Ovary (tissue), 9 donors: Measurements from ENCODE around the gene CA10. TPM values are rescaled to one million over a fixed set of nuclear protein-coding genes. Genes with fewer than 3 reads are reported as not detected.

Experiments
- DNase-seq, 5 donors: peaks; one replicate each; pipeline ENCODE4 v3.0.0-alpha.2; 2019 to 2020
- H3K27ac ChIP-seq, 2 donors: fragments of 200-600 bp; one replicate each; pipeline versions ENCODE4 v1.5.1 to v1.8.0; 2019 to 2022
- H3K27me3 ChIP-seq: fragments of 200-600 bp; one replicate; pipeline ENCODE4 v1.8.0; 2022
- H3K36me3 ChIP-seq: fragments of 200-600 bp; sonication (generic); one replicate; pipeline ENCODE4 v1.5.1; 2019
- H3K4me1 ChIP-seq: one replicate; pipeline ENCODE4 v1.8.1; 2013; ENCODE audit warnings: mild to moderate bottlenecking, moderate library complexity; ENCODE audit not compliant: insufficient read depth
- H3K4me3 ChIP-seq: fragments of 200-600 bp; sonication (generic); one replicate; pipeline ENCODE4 v1.5.1; 2017
- H3K9me3 ChIP-seq, 2 donors: fragments of 200-600 bp in 1 of 2; sonication (generic) in 1 of 2; one replicate each; pipeline versions ENCODE4 v1.5.1 to v1.8.1; 2013 to 2019; ENCODE audit warnings: mild to moderate bottlenecking in 1 of 2, moderate library complexity in 1 of 2
- CTCF ChIP-seq, 3 donors: fragments of 450-650 bp in 2 of 3; fragments of 200-600 bp in 1 of 3; IDR thresholded peaks; one replicate each; pipeline versions ENCODE4 v1.5.1 to v1.8.0; 2016 to 2022; ENCODE audit warnings: antibody characterized with exemption in 3 of 3, mild to moderate bottlenecking in 1 of 3
- EP300 ChIP-seq: sonication (generic); formaldehyde crosslinking; IDR thresholded peaks from one replicate; pipeline ENCODE4 v1.6.1; 2017; ENCODE audit warnings: antibody characterized with exemption
- POLR2A ChIP-seq: fragments of 450-650 bp; IDR thresholded peaks from one replicate; pipeline ENCODE4 v1.6.1; 2017; ENCODE audit warnings: antibody characterized with exemption, mild to moderate bottlenecking, moderate library complexity
- WGBS, 3 donors: extraction: QIAGEN DNeasy Blood & Tissue Kit in 1 of 3; methylation state at CpG; one replicate each; pipeline versions ENCODE4 v1.1.5 to v1.1.7; 2013 to 2017; 5-methylcytosine and 5-hydroxymethylcytosine counted together
- intact Hi-C, 4 donors: fragments of 100-400 bp; cut with DNase I; formaldehyde crosslinking; loops; one replicate each; pipeline versions ENCODE4 v1.11.0 to v1.15.1; 2022 to 2023
- polyA plus RNA-seq, 2 donors: library from polyadenylated mRNA; stranded (reverse); fragments of 200-250 nt in 1 of 2; fragments of 350-450 nt in 1 of 2; fragmentation: Illumina TruSeq in 1 of 2; extraction: RNeasy Lipid Tissue Mini Kit (QIAGEN cat#74804) in 1 of 2; gene quantifications; one replicate each; pipeline ENCODE4 v1.2.3, GENCODE V29; 2013 to 2014
- total RNA-seq, 7 donors: library from RNA; depleted of rRNA in 2 of 7; stranded (reverse); fragments of >200 nt in 2 of 7; fragmentation: NEBNext Ultra II Directional in 3 of 7; extraction: Animal tissue kit (Norgen Biotek cat#: 25700) in 3 of 7; gene quantifications; one replicate each; pipeline versions ENCODE4 v1.1.0 to v1.2.4, GENCODE V29; 2016 to 2023
- donor health status: DM: no; HTN: no; CAD: no; lungs with moderate emphysema.
- donor health status: DM: no; HTN: no; CAD: no.
- donor health status: Bipolar disorder and iron deficiency.
- donor health status: DM: yes; HTN: yes; CAD: no.
- donor health status: DM: no; HTN: no; CAD: no.
- donor health status: DM: yes; HTN: yes; CAD: no.

Gene CA10
- total and polyA plus RNA-seq, 9 donors, result 0.34 to 4.3 (median 1.2) TPM; not detected in 2

- Histone ChIP-seq H3K9me3 (no peaks in the 10 kb centered on the region), H3K4me1 (peaks cover 6% of the 10 kb centered on the region), H3K27me3 (no peaks in the 10 kb centered on the region), H3K4me3 (no peak overlapping the region), H3K27ac (no peak overlapping the region), H3K36me3 (no peaks in the 10 kb centered on the region)
- DNase-seq, result no peak
- TF ChIP-seq EP300 (no peak), POLR2A (no peak), CTCF (IDR thresholded peaks at IDR 0.05) (no peak)
- WGBS, 3 donors, result 66 to 78% (median 72%) methylated on average over 2 of the region's 2 CpGs
- intact Hi-C loops, result no loop called here
These were observed 551.0 kb downstream of the CA10 start for GRCh38 chr17:51607512-51607911.

GRCh38 chr17:51604299-51605020, 554.1 kb downstream of the CA10 start:
- no peaks in the 10 kb centered on the region for H3K9me3 ChIP-seq
- H3K36me3 ChIP-seq, result no peaks in the 10 kb centered on the region
- no peak overlapping the region for H3K4me3 ChIP-seq
- DNase-seq, result no peak
- H3K27ac ChIP-seq, result no peak overlapping the region
- intact Hi-C loops, result no loop called here
- 1 to 10% (median 7%) methylated on average over 2 of the region's 2 CpGs for WGBS, 3 donors
- peaks cover 6% of the 10 kb centered on the region for H3K4me1 ChIP-seq
- no peak for TF ChIP-seq POLR2A
- no peak for TF ChIP-seq CTCF (IDR thresholded peaks at IDR 0.05)
- no peak for TF ChIP-seq EP300
- no peaks in the 10 kb centered on the region for H3K27me3 ChIP-seq

- no peaks in the 10 kb centered on the region for H3K36me3 ChIP-seq
- DNase-seq, result no peak
- peaks cover 6% of the 10 kb centered on the region for H3K4me1 ChIP-seq
- H3K9me3 ChIP-seq, result no peaks in the 10 kb centered on the region
- no peak overlapping the region for H3K27ac ChIP-seq
- H3K4me3 ChIP-seq, result no peak overlapping the region
- H3K27me3 ChIP-seq, result no peaks in the 10 kb centered on the region
- intact Hi-C loops, result no loop called here
- 55 to 66% (median 65%) methylated on average over 6 of the region's 6 CpGs for WGBS, 3 donors
- TF ChIP-seq POLR2A, result no peak
- no peak for TF ChIP-seq CTCF (IDR thresholded peaks at IDR 0.05)
- TF ChIP-seq EP300, result no peak
These were observed 556.8 kb downstream of the CA10 start for GRCh38 chr17:51601622-51602261.

- intact Hi-C loops, result no loop called here
- WGBS, 3 donors, result 83 to 89% (median 87%) methylated on average over 2 of the region's 2 CpGs
- peaks cover under 1% of the 10 kb centered on the region for H3K4me1 ChIP-seq
- TF ChIP-seq POLR2A, result no peak
- no peak for TF ChIP-seq CTCF (IDR thresholded peaks at IDR 0.05)
- TF ChIP-seq EP300, result no peak
- H3K27ac ChIP-seq, result no peak overlapping the region
- no peaks in the 10 kb centered on the region for H3K36me3 ChIP-seq
- no peaks in the 10 kb centered on the region for H3K27me3 ChIP-seq
- H3K4me3 ChIP-seq, result no peak overlapping the region
- no peak for DNase-seq
- no peaks in the 10 kb centered on the region for H3K9me3 ChIP-seq
These were observed 559.7 kb downstream of the CA10 start for GRCh38 chr17:51598824-51599223.
